ENCODE results near the gene LPP. TPM values are rescaled to one million over a fixed set of nuclear protein-coding genes. Genes with fewer than 3 reads are reported as not detected.

The LPP gene
- total RNA-seq, 4 donors from 2014 or later, result 1,872 to 3,079 (median 2,300) TPM

- Histone ChIP-seq H3K27me3 (no peaks in the 10 kb centered on the region), H3K4me1 (peaks cover 65 to 98% (median 96%) of the 10 kb centered on the region in 4 donors), H3K4me3 (no peak overlapping the region), H3K9me3 (no peaks in the 10 kb centered on the region), H3K36me3 (peaks cover 0 to 17% (median 3%) of the 10 kb centered on the region in 4 donors), H3K27ac (replicated peaks in 1 of 4) (peak overlapping the region; percentile 90 to 98 (median 93))
- DNase-seq (ENCODE audit: extremely low spot score), result no peak
- 58% methylated on average over 2 of the region's 2 CpGs for WGBS
- intact Hi-C loops (cut with DNase I), result loop anchor here (10.0 kb wide), 1 partner anchor 205 kb away; no protein-coding TSS in a partner anchor
- no peak for TF ChIP-seq CTCF (IDR thresholded peaks at IDR 0.05)
- TF ChIP-seq POLR2AphosphoS5 (IDR thresholded peaks at IDR 0.05), result no peak
- no peak for TF ChIP-seq EP300 (IDR thresholded peaks at IDR 0.05)
- TF ChIP-seq POLR2A (IDR thresholded peaks at IDR 0.05; ENCODE audit: low read depth), result no peak
These were observed 105.6 kb downstream of the LPP start for GRCh38 chr3:188259596-188259995.

DNA sequence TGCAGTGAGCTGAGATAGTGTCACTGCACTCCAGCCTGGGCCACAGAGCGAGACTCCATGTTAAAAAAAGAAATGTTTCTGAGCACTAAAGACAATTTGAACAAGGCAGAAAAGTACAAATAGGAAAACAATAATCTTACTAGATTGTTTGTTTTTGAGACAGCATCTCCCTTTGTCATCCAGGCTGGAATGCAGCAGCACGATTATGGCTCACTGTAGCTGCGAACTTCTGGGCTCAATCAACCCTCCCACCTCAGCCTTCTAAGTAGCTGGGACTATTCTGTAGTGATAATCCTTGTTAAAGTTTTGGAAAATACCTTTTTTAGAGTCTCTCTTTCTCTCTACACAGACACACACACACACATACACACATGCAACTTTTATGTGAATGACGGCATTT, 107.1 kb downstream of the LPP start:
- Histone ChIP-seq H3K27ac (replicated peaks in 1 of 4) (peak overlapping the region; percentile 90 to 98 (median 93)), H3K4me3 (no peak overlapping the region), H3K9me3 (no peaks in the 10 kb centered on the region), H3K27me3 (no peaks in the 10 kb centered on the region), H3K36me3 (peaks cover 0 to 8% (median 0%) of the 10 kb centered on the region in 4 donors), H3K4me1 (peaks cover 72 to 98% (median 95%) of the 10 kb centered on the region in 4 donors)
- intact Hi-C loops (cut with DNase I), result no loop called here
- TF ChIP-seq CTCF (IDR thresholded peaks at IDR 0.05) (no peak), EP300 (IDR thresholded peaks at IDR 0.05) (no peak), POLR2A (IDR thresholded peaks at IDR 0.05; ENCODE audit: low read depth) (no peak), POLR2AphosphoS5 (IDR thresholded peaks at IDR 0.05) (no peak)
- 60% methylated on average over 4 of the region's 4 CpGs for WGBS
- no peak for DNase-seq (ENCODE audit: extremely low spot score)

GRCh38 chr3:188262488-188262887, 108.5 kb downstream of the LPP start:
- no peak for DNase-seq (ENCODE audit: extremely low spot score)
- H3K9me3 ChIP-seq, result no peaks in the 10 kb centered on the region
- WGBS, result 37% methylated on average over 5 of the region's 5 CpGs
- peaks cover 0 to 8% (median 0%) of the 10 kb centered on the region in 4 donors for H3K36me3 ChIP-seq
- TF ChIP-seq POLR2AphosphoS5 (IDR thresholded peaks at IDR 0.05) (no peak), CTCF (IDR thresholded peaks at IDR 0.05) (no peak), EP300 (IDR thresholded peaks at IDR 0.05) (no peak), POLR2A (IDR thresholded peaks at IDR 0.05; ENCODE audit: low read depth) (no peak)
- intact Hi-C loops (cut with DNase I), result no loop called here
- peaks cover 74 to 98% (median 96%) of the 10 kb centered on the region in 4 donors for H3K4me1 ChIP-seq
- no peaks in the 10 kb centered on the region for H3K27me3 ChIP-seq
- H3K27ac ChIP-seq (replicated peaks in 1 of 4), result peak overlapping the region; percentile 90 to 98 (median 93)
- H3K4me3 ChIP-seq, result peak overlapping the region in 1 of 4 donors; percentile 15

DNA sequence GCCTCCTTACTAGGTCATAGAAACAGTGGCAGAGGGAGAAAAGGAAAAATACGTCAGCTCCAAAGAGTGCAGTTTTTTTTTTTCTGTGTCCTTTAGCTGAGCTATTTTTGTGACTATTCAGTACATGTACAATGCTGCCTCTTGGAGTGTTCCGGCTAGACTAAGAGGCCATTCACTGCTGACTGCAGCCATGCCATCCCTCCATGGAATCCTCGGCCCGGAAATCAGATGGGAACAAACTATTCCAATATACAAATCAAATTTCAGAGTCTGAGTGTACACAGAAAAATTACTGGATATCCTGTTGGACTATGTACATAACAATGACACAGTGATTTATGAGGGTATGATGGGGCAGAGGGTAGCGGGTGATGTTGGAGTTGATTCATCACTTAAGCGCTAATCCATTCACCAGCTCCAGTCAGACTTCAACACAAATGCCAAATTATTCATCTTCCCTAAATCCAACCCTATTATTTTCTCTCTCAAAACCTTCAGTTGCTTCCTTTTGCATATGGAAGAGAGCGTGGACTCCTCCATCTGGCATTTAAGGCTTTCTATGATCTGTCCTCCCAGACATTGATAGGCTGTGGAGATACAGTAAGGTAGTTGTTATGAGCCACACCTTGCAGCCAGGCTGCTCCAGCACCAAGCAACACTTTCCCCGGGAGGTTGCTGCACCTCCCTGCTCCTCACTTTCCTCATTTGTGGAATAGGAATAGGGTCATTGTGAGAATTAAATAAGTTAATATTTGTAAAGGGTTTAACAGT, 109.1 kb downstream of the LPP start:
- Histone ChIP-seq H3K9me3 (no peaks in the 10 kb centered on the region), H3K27me3 (no peaks in the 10 kb centered on the region), H3K27ac (replicated peaks in 1 of 4) (peak overlapping the region; percentile 90 to 98 (median 93)), H3K4me1 (peaks cover 74 to 98% (median 96%) of the 10 kb centered on the region in 4 donors), H3K36me3 (peaks cover 0 to 7% (median 0%) of the 10 kb centered on the region in 4 donors), H3K4me3 (peak overlapping the region in 2 of 4 donors; percentile 1 to 15)
- TF ChIP-seq POLR2A (IDR thresholded peaks at IDR 0.05; ENCODE audit: low read depth) (no peak), CTCF (IDR thresholded peaks at IDR 0.05) (peak in 1 of 3 experiments; percentile 17), POLR2AphosphoS5 (IDR thresholded peaks at IDR 0.05) (peak in 1 of 2 donors; percentile 87), EP300 (IDR thresholded peaks at IDR 0.05) (peak; percentile 90)
- 52% methylated on average over 8 of the region's 8 CpGs for WGBS
- no peak for DNase-seq (ENCODE audit: extremely low spot score)
- intact Hi-C loops (cut with DNase I), result no loop called here
